IPS DF 4.7 (cell line): ENCODE measurements around the gene C13orf42.

Experiments
- DNase-seq: peaks from one replicate; pipeline ENCODE4 v3.0.0-alpha.2; 2013; ENCODE audit warnings: low spot score; ENCODE audit errors: extremely low read depth

Gene C13orf42

DNA sequence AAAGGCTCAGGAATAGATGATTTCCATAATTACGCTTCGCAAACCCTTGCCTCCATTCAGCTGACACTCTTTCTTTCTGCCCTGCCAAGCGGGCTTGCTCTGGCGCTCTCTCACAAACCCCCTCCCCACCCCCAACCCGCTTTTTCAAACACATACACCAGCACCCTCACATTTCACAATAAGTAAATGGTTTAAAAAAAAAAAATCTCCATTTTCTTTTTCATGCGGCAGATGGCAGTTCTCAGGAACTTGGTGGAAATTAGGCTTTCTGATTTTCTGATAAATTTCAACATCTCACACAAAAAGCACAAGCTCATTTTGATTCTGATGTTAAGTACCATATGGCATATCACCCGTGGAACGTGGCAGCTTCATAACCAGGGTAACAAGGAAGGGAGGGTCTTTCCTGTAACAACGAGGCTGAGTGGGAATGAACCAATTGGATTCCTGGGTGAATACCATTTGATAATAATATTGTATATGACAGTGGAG is 43.8 kb downstream of the C13orf42 start:
- no peak for DNase-seq

DNA sequence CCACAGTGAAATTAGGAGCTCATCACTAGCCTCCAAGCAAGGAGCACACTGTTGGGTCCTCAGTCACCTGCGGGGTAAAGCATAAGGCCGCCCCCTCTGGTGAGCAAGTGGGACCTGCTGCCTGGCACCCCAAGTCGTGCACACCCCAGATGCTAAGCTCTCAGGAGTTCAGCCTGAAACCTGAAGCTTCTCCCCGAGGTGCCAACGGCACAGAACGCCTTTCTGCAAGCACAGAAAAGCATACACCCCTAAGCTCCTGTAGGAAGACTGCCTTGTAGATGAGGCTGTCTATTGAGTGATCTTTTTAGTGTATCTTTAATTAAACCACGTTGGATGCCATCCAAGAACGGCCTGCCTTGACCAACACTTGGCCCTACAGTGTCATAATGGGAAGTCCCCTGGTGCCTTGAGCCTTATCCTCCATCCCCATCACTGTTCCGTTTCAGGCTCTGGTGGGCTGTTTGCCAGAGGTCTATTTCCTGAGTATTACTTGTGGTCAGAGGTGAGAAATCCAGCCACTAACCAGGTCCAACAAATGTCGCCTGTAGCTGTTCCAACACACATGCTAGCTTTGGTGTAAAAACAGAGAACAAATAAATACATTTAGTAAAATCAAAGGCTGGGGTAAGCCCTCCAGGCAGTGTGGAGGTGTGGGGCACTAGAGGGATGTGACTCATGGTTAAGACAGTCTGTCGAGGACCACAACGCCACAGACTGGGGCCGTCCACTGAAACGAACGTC is 44.8 kb downstream of the C13orf42 start:
- no peak for DNase-seq

DNA sequence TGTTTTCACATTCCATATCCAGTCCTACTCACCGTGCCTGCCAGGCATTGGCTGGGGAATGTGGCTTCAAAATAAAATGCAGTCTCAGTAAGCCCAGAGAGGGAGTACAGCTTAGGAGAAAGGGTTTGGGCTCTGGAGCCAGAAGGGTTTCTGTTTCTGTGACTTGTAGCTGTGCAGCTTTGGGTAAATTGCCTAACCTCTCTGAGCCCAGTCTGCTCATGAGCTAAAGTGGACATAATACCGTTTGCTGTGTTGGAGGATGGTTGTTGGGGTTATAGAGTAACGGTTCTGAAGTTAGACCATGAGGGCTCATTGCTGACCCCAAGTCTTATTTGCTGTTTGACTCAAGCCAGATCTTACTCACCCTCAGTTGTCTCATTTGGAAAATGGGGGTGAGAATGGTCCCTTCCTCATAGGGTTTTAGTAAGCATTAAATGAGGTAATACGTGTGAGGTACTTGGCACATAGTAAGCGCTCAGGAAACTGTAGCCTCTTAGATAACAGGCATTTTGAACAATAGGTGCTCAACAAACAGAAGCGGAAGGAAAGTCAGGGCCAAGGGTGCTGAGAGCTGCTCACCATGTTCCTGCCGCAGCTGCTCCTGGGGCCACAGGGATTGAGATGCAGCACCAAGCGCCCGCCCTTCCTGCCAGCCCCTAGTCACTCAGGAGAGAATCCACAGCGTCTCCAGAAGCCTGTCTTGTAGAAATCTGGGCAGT is 45.5 kb downstream of the C13orf42 start:
- DNase-seq, result no peak

DNA sequence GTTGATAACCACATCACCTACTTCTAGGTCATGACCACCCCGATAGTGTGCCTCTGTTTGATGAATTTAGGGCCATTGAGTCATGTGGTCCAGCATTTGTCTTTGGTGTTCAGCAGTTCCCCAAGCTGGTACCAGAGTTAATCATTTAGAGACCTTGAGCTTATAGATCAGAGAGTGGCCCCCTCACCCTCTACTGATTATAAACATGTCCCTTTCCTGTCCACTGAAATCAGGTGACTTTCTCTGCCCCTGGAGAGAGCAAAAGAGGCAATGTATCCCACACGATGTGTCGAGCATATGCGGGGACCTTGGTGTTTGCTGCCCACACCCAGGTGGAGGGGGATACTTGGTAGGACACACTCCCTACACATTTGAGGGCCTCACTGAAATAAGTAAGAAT is 46.3 kb downstream of the C13orf42 start:
- DNase-seq, result no peak

DNA sequence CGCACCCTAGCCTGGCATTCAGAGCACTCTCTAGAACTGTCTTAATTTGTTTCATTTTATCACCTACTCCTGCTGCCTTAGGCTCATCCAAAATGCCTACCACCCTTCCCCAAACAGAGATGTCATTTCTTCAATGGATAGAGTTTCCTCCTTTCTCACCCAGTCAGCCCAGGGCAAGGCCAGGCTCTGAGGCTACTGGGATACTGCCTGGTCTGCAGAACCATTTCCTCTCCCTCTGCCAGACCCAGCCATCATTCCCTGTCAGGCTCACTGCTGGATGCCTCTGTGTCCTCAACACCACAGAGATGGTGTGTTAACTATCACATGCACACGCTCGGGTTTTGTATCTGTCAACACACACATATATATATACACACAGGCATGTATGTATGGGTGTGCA is 47.2 kb downstream of the C13orf42 start:
- DNase-seq, result no peak

DNA sequence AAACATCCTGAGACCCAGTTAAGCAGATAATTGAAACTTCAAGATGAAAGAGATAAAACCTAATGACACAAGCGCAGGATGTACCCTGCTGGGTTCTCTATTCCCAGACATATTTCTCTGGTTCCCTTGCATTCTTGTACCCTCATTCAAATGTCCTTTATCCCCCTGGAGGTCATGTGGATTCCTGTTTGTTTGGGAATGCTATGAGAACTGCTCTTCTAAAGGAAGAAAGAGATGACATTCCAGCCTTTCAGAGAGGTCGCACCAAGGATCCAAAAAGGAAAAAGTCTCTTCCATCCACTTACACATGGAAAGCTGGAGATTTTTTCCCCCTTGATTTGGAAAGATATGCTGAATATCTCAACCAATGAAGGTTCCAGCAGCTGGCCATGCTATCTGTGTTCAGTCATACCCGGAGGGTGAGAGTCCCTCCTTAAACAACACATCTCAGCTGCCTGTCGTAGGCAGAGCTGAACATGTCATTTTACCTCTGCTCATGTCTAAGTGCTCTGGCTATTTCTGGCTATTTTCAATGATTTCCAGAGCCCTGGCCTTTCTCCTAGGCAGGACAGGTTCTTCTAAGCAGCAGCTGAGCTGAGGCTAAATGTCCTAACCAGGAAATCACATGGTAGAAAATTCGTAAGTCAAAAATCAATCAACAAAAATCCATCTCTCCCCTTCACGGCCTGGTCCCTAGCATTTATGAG is 52.5 kb downstream of the C13orf42 start:
- DNase-seq, result no peak

DNA sequence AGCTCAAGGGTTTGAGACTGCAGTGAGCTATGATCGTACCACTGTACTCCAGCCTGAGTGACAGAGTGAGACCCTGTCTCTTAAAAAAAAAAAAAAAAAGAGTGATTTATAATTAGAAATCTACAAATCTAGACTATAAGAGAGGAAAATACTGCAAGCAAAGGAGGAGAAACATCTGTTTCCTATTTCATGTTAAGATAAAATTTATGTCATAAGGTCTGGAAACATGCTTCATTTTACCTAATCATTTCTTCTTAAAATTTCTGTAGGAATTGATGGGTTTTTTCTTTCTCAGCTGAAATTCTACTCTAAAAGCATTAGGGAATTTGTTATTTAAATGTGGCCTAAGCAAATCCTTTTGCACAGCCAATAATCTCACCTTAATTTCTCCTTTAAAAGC is 53.2 kb downstream of the C13orf42 start:
- DNase-seq, result no peak

DNA sequence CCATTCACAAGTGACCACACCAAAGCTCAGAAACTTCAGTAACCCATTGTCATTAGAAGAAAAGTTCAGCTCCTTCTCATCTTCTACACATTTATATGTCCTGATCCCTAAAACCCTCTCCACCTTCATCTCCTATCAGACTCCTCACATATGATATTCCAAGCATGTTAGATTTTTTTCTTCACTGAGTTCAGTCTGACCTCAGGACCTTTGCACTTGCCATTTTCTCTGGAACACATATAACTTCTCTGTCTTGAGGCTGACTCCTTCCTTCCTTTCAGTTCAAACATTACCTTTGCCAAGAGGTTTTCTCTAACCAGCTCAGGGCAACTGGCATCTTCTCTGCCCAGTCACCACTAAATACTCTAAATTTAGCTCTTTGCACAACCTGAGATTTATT is 54.1 kb downstream of the C13orf42 start:
- DNase-seq, result no peak

DNA sequence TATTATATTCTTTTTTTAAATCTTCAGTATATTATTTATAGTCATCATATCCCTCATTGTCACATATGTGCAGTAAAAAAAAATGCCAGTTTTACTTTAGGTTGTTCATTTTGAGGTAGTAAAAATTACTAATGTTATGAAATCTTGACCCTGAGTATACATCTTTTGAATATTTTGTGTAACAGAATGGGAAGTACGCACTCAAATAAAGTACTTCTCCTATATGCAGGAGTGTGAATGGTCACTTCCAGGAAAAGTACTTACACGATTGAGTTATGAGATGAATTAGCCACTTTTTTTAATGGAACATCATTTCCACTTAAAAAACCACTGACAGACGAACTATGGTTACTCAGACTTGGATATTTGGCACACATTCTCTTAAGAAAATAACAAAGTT is 58.5 kb downstream of the C13orf42 start:
- DNase-seq, result no peak

DNA sequence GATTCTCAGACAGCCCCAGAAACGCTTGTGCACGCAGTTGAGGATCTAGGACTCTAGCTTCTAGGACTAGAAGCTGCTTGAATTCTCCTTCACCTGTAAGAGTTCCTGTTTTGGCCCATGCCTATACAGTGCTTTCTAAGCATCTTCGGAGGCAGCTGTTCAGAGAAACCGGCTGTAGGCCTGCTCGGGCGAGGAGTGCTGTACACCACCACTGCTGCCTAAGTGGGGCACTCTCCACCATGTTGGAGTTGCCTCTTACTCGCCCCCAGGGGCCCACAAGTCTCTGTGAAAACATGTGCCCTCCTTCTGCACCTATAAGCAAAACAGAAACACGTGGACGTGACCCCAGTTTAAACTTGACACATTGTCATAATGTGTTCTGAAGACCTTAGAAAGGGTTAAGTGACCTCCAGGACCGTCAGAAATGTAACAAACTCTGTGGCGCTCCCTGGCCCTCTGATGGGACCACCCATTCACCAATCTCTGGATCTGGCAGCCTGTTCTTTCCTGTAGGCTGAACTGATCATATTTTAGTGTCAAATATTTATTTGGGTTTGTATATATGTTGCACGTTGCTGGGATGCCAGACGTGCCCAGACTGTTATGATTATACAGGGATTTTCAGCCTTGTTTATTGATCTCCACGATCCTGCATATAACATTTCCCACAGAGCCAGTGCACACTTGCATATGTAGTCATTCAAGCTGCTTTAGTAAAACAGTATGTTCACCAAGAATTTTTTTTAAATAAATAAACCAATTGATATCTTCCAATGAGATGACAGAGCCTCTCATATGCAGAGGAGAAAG is 60.8 kb downstream of the C13orf42 start:
- no peak for DNase-seq

DNA sequence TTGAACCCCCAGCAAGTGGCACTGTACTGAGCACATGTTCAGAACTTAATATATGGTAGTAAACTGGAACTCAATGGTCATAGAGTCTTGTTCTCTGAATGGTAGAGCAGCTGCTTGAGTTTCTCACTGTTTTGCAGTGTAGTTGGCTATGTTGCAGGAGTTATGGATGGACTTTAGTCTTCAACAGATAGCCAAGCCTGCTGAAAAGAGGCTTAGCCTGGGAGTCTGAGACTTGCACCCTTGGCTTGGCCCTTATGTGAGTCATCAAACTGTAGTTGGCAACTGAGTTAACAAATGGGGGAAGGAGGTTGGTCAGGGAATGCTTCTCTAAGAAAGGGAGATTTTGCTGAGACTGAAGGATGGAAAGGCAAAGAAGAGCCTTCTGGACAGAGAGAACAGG is 62.5 kb downstream of the C13orf42 start:
- no peak for DNase-seq

DNA sequence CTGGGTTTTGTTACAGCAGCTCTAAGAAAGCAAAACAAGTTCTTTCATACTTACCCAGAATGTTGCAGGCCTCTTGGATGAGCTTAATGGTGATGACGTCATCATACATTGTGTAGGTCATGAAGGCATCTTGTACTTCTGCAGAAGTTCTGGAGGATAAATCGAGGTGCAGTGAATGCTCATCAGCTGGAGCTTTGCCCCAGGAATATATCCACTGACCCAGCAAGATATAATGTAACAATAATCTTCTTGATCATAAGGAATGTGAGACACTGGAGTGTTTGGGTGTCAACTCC is 63.0 kb downstream of the C13orf42 start:
- no peak for DNase-seq

DNA sequence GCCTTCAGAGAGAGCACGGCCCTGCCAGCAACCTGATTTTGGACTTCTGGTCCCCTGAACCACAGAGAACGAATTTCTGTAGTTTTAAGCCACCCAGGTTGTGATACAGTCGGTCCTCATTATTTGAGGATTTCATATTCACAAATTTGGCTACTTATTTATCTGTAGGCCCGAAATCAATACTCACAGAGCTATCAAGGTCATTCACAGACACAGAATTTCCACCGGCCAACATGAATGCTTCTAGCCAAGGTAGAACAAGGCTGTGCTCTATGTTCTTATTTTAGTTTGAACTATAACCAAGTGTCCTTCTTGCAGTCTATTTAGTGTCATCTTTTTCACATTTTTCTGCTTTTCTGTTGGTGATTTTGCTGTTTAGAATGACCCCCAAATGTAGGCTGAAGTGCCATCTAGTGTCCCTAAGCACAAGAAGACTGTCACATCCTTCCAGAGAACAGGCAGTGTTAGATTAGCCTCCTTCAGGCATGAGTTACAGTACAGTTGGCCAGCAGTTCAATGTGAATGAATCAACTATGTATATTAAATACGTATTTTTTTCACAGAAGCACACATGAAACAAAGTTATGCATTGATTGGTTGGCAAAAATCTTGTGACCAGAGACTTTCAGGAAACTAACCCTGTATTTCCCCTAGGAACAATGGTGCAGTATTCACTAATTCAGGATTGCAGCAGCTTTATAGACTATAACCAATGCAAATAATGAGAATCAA is 63.5 kb downstream of the C13orf42 start:
- DNase-seq, result no peak

DNA sequence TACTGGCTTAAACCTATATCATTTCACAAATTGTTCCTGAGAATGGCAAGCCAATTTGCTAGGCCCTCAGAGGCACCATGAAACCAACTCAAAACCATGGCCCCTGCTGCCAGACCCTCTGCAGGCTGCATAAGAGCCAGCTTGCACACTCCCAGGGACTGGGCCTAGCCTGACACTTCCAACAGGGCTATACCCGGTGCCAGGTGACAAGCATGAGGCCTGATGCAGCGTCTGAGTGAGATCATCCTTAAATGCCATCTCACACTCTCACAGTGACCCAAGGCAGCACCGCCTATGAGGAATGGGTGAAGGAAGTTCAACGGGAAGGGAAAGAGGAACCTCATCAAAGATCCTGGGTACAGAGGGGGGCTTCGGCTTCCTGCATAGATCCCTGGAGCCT is 65.6 kb downstream of the C13orf42 start:
- DNase-seq, result no peak

DNA sequence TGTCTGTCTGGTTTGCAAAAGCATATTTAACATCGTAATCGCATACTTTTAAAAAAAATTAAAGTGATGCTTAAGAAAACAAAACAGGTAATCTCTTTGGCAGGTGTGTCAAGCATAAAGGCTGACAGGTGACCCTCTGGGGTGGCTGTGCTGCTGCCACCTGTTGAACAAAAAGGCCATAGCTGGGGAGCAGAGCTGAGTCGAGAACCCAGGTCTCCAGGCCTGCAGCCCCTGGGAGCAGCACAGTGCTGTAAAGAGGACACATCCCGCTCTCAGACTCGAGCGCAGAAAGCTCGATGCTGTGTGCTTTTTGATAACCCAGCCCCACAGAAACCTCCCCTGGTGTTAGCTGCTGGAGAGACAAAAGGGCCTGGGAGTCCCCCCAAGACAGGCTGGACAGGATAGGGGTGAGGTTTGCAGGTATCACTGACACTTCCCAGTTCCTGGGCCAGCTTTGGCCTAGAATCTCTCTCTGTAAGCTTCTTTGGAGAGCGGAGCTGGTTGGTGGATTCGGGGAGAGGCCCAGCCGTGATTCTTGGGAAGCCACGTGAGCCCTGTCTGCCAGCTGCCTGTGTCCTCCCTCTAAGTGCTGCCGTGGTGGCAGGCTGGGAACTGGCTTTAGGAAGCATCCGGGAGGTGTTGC is 66.9 kb downstream of the C13orf42 start:
- no peak for DNase-seq

DNA sequence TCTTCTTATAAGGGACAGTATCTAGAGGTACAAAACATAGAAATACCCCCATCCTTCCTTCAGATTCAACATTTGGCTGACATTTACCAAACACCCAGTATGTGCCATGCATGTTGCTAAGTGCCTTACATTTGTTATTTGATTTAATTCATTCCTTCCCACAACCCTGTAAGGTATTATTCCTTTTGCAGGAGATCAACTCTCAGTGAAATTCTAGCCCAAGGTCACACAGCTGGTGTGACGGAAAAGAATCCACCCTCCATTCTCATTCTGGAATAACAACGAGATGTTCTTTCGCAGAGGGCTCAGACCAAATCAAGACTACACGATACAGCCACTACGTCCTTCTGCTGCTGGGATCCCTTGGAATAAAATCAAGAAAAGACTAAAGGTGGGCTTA is 67.8 kb downstream of the C13orf42 start:
- DNase-seq, result no peak

DNA sequence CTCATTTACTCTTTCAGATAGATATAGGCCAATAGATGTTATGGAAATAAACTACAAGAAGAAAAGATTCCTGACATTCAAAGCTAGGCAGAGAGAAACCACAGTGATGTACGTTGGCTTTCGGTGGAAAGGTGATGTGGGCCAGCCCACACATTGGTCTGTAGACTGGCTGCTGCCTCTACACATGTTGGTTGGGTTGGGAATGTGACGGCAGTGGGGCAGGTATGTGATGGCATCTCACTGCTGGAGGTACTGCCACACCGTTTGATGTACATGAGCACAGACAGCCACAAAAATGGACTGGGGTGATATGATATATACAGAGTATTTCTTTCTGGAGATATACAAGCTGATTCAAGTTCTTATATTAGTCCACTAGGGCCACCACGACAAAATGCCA is 69.4 kb downstream of the C13orf42 start:
- DNase-seq, result no peak

DNA sequence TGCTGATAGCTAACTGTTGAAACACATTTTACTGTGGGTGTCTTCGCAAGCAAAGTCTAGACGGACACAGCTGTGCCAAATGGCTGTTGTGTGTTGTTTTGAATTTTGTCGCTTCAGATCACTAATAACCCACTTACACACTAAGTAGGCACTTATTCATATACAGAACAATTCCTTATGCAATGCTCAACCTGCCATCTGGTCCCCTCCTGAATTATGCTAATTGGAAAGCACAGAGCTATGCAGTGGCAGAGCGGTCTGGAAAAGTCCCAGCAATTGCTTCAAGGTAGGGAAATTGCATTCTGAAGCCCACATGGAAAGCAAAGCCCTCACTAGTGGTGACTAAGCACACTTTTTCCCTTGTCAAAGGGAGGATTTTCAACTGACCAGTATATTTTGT is 69.9 kb downstream of the C13orf42 start:
- DNase-seq, result no peak

DNA sequence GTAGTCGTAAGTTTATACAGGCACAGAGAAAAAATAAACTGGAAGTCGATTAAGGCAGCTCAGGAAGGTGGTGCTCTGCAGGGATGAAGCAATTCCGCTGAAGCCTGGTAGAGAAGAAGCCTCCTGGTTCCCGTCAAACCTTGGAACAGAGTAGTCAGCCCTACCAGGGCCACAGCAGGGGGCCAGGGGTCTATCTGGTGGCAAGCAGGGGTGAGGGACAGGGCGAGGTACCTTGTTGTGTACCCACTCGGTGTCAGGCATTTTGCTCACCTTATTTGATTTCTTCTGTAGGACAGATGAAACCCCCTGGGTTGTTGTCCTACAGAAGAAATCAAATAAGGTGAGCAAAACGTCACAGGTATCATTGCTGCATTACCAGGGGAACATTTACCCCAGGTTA is 70.6 kb downstream of the C13orf42 start:
- DNase-seq, result no peak

DNA sequence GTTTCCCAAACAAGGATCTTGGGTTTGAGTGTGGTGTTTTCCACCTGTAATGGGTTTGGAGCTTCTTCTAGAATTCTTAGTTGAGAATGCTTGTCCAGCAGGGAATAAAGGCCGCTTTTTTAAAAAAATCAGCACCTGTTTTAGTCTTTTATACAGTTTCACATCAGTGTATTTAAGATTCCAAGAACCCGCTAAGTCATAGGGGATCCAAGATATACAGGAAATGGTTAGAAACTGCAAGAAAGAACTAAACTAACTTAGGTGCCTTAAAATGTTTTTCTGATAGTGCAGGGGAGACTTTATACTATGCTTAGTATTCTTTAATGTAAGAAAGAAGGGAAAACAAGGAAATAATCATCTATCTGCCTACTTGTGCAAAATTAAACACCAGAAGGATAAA is 74.7 kb downstream of the C13orf42 start:
- no peak for DNase-seq

DNA sequence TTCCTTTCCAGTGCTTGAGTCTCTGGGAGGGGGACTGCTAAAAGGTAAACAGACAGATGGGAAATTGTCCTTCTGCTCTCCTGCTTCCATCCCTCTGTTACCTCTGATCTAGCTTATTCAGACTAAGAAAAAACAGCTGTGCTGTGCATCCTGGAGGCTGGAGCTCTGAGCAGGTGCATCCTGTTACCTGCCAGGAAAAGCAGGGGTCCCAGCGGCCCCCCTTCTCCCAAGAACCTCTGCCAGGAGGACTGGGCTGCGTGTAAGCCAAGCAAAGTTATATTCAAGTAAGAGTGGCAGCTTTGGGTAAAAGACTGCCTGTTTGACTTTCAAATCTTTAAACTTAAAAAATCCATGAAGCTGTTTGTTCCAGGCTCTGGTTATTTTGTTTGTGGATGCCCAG is 75.1 kb downstream of the C13orf42 start:
- no peak for DNase-seq
